HCEC 1CT (cell line): Measurements from ENCODE around the gene RARRES1.

Experiments used
- DNase-seq: peaks from one replicate; pipeline ENCODE4 v3.0.0-alpha.2; 2017

The RARRES1 gene

GRCh38 chr3:158731938-158732855 lies at the start of gene RARRES1:
Gene RARRES1, minus strand, starts transcription at chr3:158732457. Its CDS starts 42 bp downstream, at chr3:158732415.
- DNase-seq: peak; percentile 64

GRCh38 chr3:158781849-158782248 lies 49.6 kb upstream of the RARRES1 start:
- DNase-seq: no peak

GRCh38 chr3:158781191-158781590 lies 48.9 kb upstream of the RARRES1 start:
- DNase-seq: no peak

- no peak for DNase-seq
Observed at GRCh38 chr3:158780766-158781165, 48.5 kb upstream of the RARRES1 start.

- DNase-seq: no peak
Observed at GRCh38 chr3:158777161-158777873, 45.1 kb upstream of the RARRES1 start.

GRCh38 chr3:158776531-158776930 lies 44.3 kb upstream of the RARRES1 start:
- no peak for DNase-seq

GRCh38 chr3:158775426-158776410 lies 43.5 kb upstream of the RARRES1 start:
- DNase-seq: no peak

GRCh38 chr3:158774965-158775364 lies 42.7 kb upstream of the RARRES1 start:
- DNase-seq: no peak

GRCh38 chr3:158773845-158774830 lies 41.9 kb upstream of the RARRES1 start:
- no peak for DNase-seq

GRCh38 chr3:158773166-158773565 lies 40.9 kb upstream of the RARRES1 start:
- no peak for DNase-seq

- no peak for DNase-seq
Observed at GRCh38 chr3:158771982-158772381, 39.7 kb upstream of the RARRES1 start.

- no peak for DNase-seq
Observed at GRCh38 chr3:158771577-158771976, 39.3 kb upstream of the RARRES1 start.

- DNase-seq: no peak
Observed at GRCh38 chr3:158770741-158771350, 38.6 kb upstream of the RARRES1 start.

GRCh38 chr3:158769952-158770740 lies 37.9 kb upstream of the RARRES1 start:
- DNase-seq: peak; percentile 84

- DNase-seq: peak; percentile 3
Observed at GRCh38 chr3:158769549-158769948, 37.3 kb upstream of the RARRES1 start.

- peak; percentile 94 for DNase-seq
Observed at GRCh38 chr3:158768881-158769543, 36.8 kb upstream of the RARRES1 start.

- DNase-seq: peak; percentile 46
Observed at GRCh38 chr3:158768361-158768787, 36.1 kb upstream of the RARRES1 start.

GRCh38 chr3:158766364-158766763 lies 34.1 kb upstream of the RARRES1 start:
- no peak for DNase-seq

GRCh38 chr3:158765518-158766205 lies 33.4 kb upstream of the RARRES1 start:
- no peak for DNase-seq
